Spleen (tissue), 11 donors: ENCODE measurements around the gene SARS1. TPM values are rescaled to one million over a fixed set of nuclear protein-coding genes. Genes with fewer than 3 reads are reported as not detected.

Experiments used
- DNase-seq: peaks from one replicate; pipeline ENCODE4 v3.0.0-alpha.2; 2020
- H3K27ac ChIP-seq, 8 donors: fragments of 200-600 bp; sonication (generic) in 7 of 8; 1 replicate in 4 of 8; 2 replicates in 4 of 8; pipeline versions ENCODE4 v1.5.0 to v1.8.0; 2016 to 2021; ENCODE audit warnings: inconsistent platforms in 4 of 8, mild to moderate bottlenecking in 4 of 8, moderate library complexity in 1 of 8
- H3K27me3 ChIP-seq, 7 donors: fragments of 200-600 bp; sonication (generic) in 6 of 7; replicated peaks in 1 of 7; 1 replicate in 4 of 7; 2 replicates in 3 of 7; pipeline versions ENCODE4 v1.5.0 to v1.8.0; 2016 to 2021; ENCODE audit warnings: inconsistent platforms in 3 of 7, mild to moderate bottlenecking in 1 of 7
- H3K36me3 ChIP-seq, 6 donors: fragments of 200-600 bp; sonication (generic) in 5 of 6; 1 replicate in 4 of 6; 2 replicates in 2 of 6; pipeline versions ENCODE4 v1.5.0 to v1.8.0; 2016 to 2021; ENCODE audit warnings: inconsistent platforms in 2 of 6
- H3K4me1 ChIP-seq, 6 donors: fragments of 200-600 bp; sonication (generic) in 5 of 6; 1 replicate in 3 of 6; 2 replicates in 3 of 6; pipeline versions ENCODE4 v1.5.0 to v1.8.0; 2016 to 2021; ENCODE audit warnings: inconsistent platforms in 3 of 6
- H3K4me3 ChIP-seq, 8 donors: fragments of 200-600 bp; sonication (generic) in 7 of 8; 1 replicate in 4 of 8; 2 replicates in 4 of 8; pipeline versions ENCODE4 v1.5.0 to v1.8.0; 2016 to 2021; ENCODE audit warnings: inconsistent platforms in 4 of 8, mild to moderate bottlenecking in 4 of 8, moderate library complexity in 2 of 8
- H3K9me3 ChIP-seq, 8 donors: fragments of 200-600 bp; sonication (generic) in 7 of 8; 1 replicate in 4 of 8; 2 replicates in 4 of 8; pipeline versions ENCODE4 v1.5.0 to v1.8.0; 2016 to 2021; ENCODE audit warnings: inconsistent platforms in 4 of 8
- POLR2A ChIP-seq, 3 donors: fragments of 450-650 bp; IDR thresholded peaks; one replicate each; pipeline ENCODE4 v1.5.1; 2017; ENCODE audit warnings: antibody characterized with exemption in 3 of 3, mild to moderate bottlenecking in 1 of 3
- POLR2AphosphoS5 ChIP-seq, 3 donors: sonication (generic); formaldehyde crosslinking; IDR thresholded peaks; one replicate each; pipeline ENCODE4 v1.5.1; 2017; ENCODE audit warnings: antibody characterized with exemption in 3 of 3
- WGBS, 5 donors: extraction: QIAGEN DNeasy Blood & Tissue Kit in 3 of 5; methylation state at CpG; one replicate each; pipeline versions ENCODE4 v1.1.5 to v1.1.7; 2013 to 2018; 5-methylcytosine and 5-hydroxymethylcytosine counted together
- intact Hi-C: fragments of 100-400 bp; cut with DNase I; formaldehyde crosslinking; loops from one replicate; pipeline ENCODE4 v1.15.0; 2023; ENCODE audit warnings: low total_unique reads
- polyA plus RNA-seq, 3 donors: library from polyadenylated mRNA; stranded (reverse); fragments of 200-250 nt; gene quantifications; one replicate each; pipeline ENCODE4 v1.2.1, GENCODE V29; 2013
- total RNA-seq, 7 donors: library from RNA; depleted of rRNA in 3 of 7; stranded (reverse); fragments of >200 nt in 3 of 7; fragmentation: NEBNext Ultra II Directional in 4 of 7; extraction: Animal tissue kit (Norgen Biotek cat#: 25700) in 4 of 7; gene quantifications; one replicate each; pipeline versions ENCODE4 v1.1.0 to v1.2.1, GENCODE V29; 2016 to 2021
- TF ChIP-seq, protein P1 (sequence below), 11 experiments: fragments of 200-600 bp in 7 of 11; fragments of 450-650 bp in 4 of 11; sonication (generic) in 4 of 11; IDR thresholded peaks in 8 of 11; conservative IDR thresholded peaks in 3 of 11; 1 replicate in 7 of 11; 2 replicates in 4 of 11; pipeline versions ENCODE4 v1.4.0 to v1.8.0; 2016 to 2021; ENCODE audit warnings: antibody characterized with exemption in 11 of 11, inconsistent platforms in 4 of 11, mild to moderate bottlenecking in 1 of 11
- donor health status: healthy with polysubstance abuse.
- donor health status: DM: no; HTN: no; CAD: no; lungs with moderate emphysema.
- donor health status: DM: no; HTN: no; CAD: no.
- donor health status: Bipolar disorder and iron deficiency.
- donor health status: healthy.
- donor health status: DM: no; HTN: no; CAD: no.
- donor health status: DM: yes; HTN: yes; CAD: no.

SARS1 gene
- total and polyA plus RNA-seq, 10 donors, result 47.2 to 138 (median 99.0) TPM

DNA sequence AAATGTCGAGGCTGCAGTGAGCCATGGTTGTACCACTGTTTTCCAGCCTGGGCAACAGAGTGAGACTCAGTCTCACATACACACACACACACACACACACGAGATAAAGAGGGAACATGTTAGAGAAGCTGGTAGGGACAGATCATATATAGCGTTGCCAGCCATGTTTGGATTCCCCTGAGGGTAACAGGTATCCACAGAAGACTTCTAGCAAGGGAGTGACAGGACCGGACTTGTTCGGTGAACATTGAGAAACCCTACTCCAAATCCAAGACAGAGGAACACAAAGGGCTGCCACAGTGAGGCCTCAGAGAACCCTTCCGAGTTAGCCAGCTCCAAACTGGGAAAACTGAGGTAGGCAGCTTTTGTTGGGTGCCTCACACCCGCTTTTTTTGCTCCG is 3.7 kb upstream of the SARS1 start:
- intact Hi-C loops, result no loop called here
- Histone ChIP-seq H3K27ac (no peak overlapping the region), H3K36me3 (no peaks in the 10 kb centered on the region), H3K9me3 (no peaks in the 10 kb centered on the region), H3K4me3 (no peak overlapping the region), H3K27me3 (no peaks in the 10 kb centered on the region), H3K4me1 (peaks cover 3 to 15% (median 10%) of the 10 kb centered on the region in 6 donors)
- DNase-seq, result no peak
- no peak for TF ChIP-seq POLR2AphosphoS5 (IDR thresholded peaks at IDR 0.05)
- no peak for TF ChIP-seq POLR2A (IDR thresholded peaks at IDR 0.05)
- TF ChIP-seq, protein P1, sequence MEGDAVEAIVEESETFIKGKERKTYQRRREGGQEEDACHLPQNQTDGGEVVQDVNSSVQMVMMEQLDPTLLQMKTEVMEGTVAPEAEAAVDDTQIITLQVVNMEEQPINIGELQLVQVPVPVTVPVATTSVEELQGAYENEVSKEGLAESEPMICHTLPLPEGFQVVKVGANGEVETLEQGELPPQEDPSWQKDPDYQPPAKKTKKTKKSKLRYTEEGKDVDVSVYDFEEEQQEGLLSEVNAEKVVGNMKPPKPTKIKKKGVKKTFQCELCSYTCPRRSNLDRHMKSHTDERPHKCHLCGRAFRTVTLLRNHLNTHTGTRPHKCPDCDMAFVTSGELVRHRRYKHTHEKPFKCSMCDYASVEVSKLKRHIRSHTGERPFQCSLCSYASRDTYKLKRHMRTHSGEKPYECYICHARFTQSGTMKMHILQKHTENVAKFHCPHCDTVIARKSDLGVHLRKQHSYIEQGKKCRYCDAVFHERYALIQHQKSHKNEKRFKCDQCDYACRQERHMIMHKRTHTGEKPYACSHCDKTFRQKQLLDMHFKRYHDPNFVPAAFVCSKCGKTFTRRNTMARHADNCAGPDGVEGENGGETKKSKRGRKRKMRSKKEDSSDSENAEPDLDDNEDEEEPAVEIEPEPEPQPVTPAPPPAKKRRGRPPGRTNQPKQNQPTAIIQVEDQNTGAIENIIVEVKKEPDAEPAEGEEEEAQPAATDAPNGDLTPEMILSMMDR (IDR thresholded peaks at IDR 0.05 in 8 of 11, conservative IDR thresholded peaks at IDR 0.05 in 3 of 11), result no peak
- WGBS, 5 donors, result 84 to 91% (median 89%) methylated on average over 8 of the region's 8 CpGs

DNA sequence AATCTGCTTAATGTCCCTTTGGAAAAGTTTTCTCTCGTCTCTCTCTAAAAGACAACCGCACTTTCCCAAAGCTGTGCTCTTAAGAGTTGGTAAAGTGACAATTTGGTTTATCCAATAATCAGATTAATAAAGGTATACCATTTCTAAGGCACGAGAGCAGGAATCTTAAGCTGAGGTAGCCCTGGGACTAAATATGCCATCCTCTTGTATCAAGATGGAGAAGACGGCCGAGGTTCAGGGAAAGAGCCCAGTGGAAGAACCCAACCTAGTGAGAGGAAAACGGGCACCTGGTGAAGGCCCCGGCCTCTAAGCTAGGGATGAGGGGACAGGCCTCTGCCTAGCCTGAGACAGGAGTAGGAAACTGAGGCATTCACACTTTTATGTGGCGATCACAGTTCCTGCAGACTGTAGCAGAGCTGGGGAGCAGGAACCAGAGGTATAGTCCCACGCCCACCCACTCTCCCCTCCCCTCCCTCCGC is 334 bp upstream of the SARS1 start:
- DNase-seq, result no peak
- intact Hi-C loops, result no loop called here
- peaks cover 28 to 48% (median 39%) of the 10 kb centered on the region in 6 donors for H3K4me1 ChIP-seq
- peak overlapping the region; percentile 72 to 92 (median 86) for H3K27ac ChIP-seq
- no peaks in the 10 kb centered on the region for H3K27me3 ChIP-seq
- no peaks in the 10 kb centered on the region for H3K9me3 ChIP-seq
- H3K4me3 ChIP-seq, result peak overlapping the region; percentile 70 to 100 (median 93)
- H3K36me3 ChIP-seq, result peaks cover 0 to 20% (median 0%) of the 10 kb centered on the region in 6 donors
- no peak for TF ChIP-seq POLR2AphosphoS5 (IDR thresholded peaks at IDR 0.05)
- TF ChIP-seq, protein P1 (IDR thresholded peaks at IDR 0.05 in 8 of 11, conservative IDR thresholded peaks at IDR 0.05 in 3 of 11), result no peak
- no peak for TF ChIP-seq POLR2A (IDR thresholded peaks at IDR 0.05)
- WGBS, 5 donors, result 27 to 36% (median 31%) methylated on average over 8 to 10 of the region's 10 CpGs

DNA sequence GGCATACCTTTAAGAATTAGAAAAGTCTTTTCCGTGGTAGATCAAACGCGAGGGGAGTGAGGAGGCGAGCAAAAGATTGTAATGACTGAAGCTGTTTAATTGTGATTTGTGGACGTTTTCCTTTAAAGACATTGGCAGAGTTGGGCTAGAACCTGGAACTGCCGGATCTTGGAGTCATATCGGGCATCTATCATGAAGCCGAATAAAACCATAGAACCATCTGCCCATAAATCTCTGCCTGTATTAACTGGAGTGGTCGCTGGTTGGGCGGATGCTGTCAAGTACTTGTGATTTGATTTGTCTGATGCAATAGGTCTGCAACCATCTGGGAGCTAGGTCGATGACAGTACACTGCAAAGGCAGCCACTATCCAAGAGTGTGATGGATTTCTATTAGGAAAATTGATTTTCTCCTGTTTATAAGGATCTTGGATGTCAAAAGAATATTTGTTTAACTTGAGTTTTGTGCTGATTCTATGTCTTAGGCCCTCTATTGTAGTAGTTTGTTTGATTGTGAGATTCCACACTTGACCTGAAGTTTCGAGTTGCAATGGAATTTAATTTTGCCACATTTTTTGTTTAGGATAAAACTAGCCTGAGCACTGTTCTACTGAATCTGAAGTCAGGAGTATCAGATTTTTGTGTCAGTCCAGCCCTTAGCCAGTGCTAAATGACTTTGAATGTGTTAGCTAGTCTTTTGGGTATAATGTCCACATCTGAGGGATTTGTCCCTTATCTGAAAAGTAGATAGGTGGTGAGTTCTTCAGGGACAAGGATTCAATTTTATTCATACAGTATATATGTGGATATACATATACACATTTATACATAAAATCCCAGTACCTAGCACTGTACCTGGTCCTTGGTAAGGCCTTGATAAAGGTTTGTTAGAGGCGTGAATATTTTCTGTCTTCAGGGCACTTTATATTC is 1.2 kb downstream of the SARS1 start:
- Histone ChIP-seq H3K27me3 (no peaks in the 10 kb centered on the region), H3K9me3 (no peaks in the 10 kb centered on the region), H3K36me3 (peaks cover 0 to 20% (median 0%) of the 10 kb centered on the region in 6 donors), H3K27ac (peak overlapping the region; percentile 72 to 92 (median 86)), H3K4me1 (peaks cover 28 to 53% (median 42%) of the 10 kb centered on the region in 6 donors), H3K4me3 (peak overlapping the region; percentile 70 to 100 (median 93))
- DNase-seq, result no peak
- intact Hi-C loops, result no loop called here
- 13 to 27% (median 17%) methylated on average over 13 of the region's 13 CpGs for WGBS, 5 donors
- TF ChIP-seq POLR2A (IDR thresholded peaks at IDR 0.05) (no peak), POLR2AphosphoS5 (IDR thresholded peaks at IDR 0.05) (peak in 1 of 3 donors; percentile 35)

DNA sequence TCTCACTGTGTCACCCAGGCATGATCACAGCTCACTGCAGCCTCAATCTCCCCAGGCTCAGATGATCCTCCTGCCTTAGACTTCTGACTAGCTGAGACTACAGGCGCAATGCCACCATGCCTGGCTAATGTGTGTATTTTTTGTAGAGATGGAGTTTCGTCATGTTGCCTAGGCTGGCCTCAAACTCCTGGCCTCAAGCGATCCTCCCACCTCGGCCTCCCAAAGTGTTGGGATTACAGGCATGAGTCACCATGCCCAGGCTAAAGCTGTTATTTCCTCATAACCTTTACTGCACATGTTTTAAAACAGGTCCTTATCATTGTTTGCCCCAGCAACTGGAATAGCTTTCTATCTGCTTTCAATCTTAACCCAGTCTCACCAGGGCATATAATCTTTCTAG is 2.9 kb downstream of the SARS1 start:
- no peak overlapping the region for H3K27ac ChIP-seq
- H3K9me3 ChIP-seq, result no peaks in the 10 kb centered on the region
- no peaks in the 10 kb centered on the region for H3K27me3 ChIP-seq
- intact Hi-C loops, result no loop called here
- 90 to 97% (median 92%) methylated on average over 4 of the region's 4 CpGs for WGBS, 5 donors
- peaks cover 0 to 28% (median 2%) of the 10 kb centered on the region in 6 donors for H3K36me3 ChIP-seq
- peaks cover 28 to 65% (median 46%) of the 10 kb centered on the region in 6 donors for H3K4me1 ChIP-seq
- TF ChIP-seq POLR2AphosphoS5 (IDR thresholded peaks at IDR 0.05) (no peak), POLR2A (IDR thresholded peaks at IDR 0.05) (no peak)
- TF ChIP-seq, protein P1 (IDR thresholded peaks at IDR 0.05 in 8 of 11, conservative IDR thresholded peaks at IDR 0.05 in 3 of 11), result no peak
- H3K4me3 ChIP-seq, result no peak overlapping the region
- DNase-seq, result no peak
